Measurements from ENCODE around the gene NPAT. TPM values are rescaled to one million over a fixed set of nuclear protein-coding genes. Genes with fewer than 3 reads are reported as not detected.

NPAT gene
- total and polyA plus RNA-seq, 9 of the 15 experiments (the other 6 are each of a cell fraction or from before 2014, with no cell fraction given): 8.8 to 30.0 (median 22.1) TPM

DNA sequence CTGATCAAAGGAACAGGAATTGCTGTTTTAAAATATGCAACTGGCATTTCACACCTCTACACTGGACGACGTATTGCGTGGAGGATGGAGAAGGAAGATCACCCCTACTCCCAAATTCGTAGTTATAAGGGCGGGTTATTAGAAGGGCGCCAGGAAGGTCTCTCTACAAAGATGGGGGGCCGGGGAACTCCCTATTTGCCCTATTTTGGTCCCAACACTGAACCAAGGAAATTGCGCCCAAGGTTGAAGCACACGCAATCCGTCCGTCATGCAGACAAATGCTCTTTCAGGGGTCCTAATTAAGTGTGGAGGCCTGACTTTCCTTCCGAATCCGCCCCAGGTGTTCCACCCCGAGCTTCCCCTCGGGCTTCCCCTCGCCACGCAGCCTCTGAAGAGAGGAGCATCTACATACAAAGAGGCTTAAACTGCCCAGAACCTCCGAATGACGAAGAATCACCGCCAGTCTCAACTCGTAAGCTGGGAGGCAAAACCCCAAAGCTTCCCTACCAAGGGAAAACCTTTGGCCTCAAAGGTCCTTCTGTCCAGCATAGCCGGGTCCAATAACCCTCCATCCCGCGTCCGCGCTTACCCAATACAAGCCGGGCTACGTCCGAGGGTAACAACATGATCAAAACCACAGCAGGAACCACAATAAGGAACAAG, 396 bp downstream of the NPAT start (continued):
- TF ChIP-seq, protein P1, sequence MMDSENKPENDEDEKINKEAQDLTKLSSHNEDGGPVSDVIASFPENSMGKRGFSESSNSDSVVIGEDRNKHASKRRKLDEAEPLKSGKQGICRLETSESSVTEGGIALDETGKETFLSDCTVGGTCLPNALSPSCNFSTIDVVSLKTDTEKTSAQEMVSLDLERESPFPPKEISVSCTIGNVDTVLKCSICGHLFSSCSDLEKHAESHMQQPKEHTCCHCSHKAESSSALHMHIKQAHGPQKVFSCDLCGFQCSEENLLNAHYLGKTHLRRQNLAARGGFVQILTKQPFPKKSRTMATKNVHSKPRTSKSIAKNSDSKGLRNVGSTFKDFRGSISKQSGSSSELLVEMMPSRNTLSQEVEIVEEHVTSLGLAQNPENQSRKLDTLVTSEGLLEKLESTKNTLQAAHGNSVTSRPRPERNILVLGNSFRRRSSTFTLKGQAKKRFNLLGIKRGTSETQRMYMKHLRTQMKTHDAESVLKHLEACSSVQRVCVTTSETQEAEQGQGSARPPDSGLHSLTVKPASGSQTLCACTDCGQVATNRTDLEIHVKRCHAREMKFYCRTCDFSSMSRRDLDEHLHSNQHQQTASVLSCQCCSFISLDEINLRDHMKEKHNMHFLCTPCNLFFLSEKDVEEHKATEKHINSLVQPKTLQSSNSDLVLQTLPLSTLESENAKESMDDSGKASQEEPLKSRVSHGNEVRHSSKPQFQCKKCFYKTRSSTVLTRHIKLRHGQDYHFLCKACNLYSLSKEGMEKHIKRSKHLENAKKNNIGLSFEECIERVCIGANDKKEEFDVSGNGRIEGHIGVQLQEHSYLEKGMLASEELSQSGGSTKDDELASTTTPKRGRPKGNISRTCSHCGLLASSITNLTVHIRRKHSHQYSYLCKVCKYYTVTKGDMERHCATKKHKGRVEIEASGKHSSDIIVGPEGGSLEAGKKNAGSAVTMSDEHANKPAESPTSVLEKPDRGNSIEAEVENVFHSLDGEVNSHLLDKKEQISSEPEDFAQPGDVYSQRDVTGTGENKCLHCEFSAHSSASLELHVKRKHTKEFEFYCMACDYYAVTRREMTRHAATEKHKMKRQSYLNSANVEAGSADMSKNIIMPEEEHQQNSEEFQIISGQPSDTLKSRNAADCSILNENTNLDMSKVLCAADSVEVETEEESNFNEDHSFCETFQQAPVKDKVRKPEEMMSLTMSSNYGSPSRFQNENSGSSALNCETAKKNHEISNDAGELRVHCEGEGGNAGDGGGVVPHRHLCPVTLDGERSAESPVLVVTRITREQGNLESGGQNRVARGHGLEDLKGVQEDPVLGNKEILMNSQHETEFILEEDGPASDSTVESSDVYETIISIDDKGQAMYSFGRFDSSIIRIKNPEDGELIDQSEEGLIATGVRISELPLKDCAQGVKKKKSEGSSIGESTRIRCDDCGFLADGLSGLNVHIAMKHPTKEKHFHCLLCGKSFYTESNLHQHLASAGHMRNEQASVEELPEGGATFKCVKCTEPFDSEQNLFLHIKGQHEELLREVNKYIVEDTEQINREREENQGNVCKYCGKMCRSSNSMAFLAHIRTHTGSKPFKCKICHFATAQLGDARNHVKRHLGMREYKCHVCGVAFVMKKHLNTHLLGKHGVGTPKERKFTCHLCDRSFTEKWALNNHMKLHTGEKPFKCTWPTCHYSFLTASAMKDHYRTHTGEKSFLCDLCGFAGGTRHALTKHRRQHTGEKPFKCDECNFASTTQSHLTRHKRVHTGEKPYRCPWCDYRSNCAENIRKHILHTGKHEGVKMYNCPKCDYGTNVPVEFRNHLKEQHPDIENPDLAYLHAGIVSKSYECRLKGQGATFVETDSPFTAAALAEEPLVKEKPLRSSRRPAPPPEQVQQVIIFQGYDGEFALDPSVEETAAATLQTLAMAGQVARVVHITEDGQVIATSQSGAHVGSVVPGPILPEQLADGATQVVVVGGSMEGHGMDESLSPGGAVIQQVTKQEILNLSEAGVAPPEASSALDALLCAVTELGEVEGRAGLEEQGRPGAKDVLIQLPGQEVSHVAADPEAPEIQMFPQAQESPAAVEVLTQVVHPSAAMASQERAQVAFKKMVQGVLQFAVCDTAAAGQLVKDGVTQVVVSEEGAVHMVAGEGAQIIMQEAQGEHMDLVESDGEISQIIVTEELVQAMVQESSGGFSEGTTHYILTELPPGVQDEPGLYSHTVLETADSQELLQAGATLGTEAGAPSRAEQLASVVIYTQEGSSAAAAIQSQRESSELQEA (IDR thresholded peaks at IDR 0.05; ENCODE audit: low read depth): no peak
- no peak for TF ChIP-seq TEAD4 (IDR thresholded peaks at IDR 0.05; ENCODE audit: low read length)
- no peak for TF ChIP-seq TEAD4 (CRISPR knock-in tag; IDR thresholded peaks at IDR 0.05; ENCODE audit: borderline replicate concordance)
- peak; percentile 40; the same call in 1 of the 2 replicates for TF ChIP-seq TGIF2 (CRISPR knock-in tag; IDR thresholded peaks at IDR 0.05)
- peak; percentile 95; the same call in 1 of the 2 replicates for TF ChIP-seq KAT7 (CRISPR knock-in tag; IDR thresholded peaks at IDR 0.05; ENCODE audit: borderline replicate concordance)
- no peak for TF ChIP-seq HNRNPH1 (optimal IDR thresholded peaks at IDR 0.05; ENCODE audit: low read depth, low read length)
- TF ChIP-seq MXD1 (CRISPR knock-in tag; IDR thresholded peaks at IDR 0.05; ENCODE audit: borderline replicate concordance, poor library complexity, severe bottlenecking): no peak
- TF ChIP-seq ESRRA (IDR thresholded peaks at IDR 0.05; ENCODE audit: borderline replicate concordance, low read depth): peak; percentile 49; the same call in 1 of the 2 replicates
- TF ChIP-seq PRPF4 (IDR thresholded peaks at IDR 0.05; ENCODE audit: insufficient read depth, low read depth, low read length, poor library complexity, severe bottlenecking): no peak
- 0 out of 2 replicates have a peak, but pooled peaks have one; percentile 11 for TF ChIP-seq SMARCA4 (IDR thresholded peaks at IDR 0.05)
- no peak for TF ChIP-seq RBM34 (IDR thresholded peaks at IDR 0.05; ENCODE audit: borderline replicate concordance, insufficient read depth, low read length)
- TF ChIP-seq CBX3 (IDR thresholded peaks at IDR 0.05; ENCODE audit: borderline replicate concordance in 1 of 2, low read length in 2 of 2): no peak
- TF ChIP-seq TAF1 (IDR thresholded peaks at IDR 0.05; ENCODE audit: control insufficient read depth, extremely low read depth, insufficient read depth, low read length, severe bottlenecking): no peak
- no peak for TF ChIP-seq CBX8 (IDR thresholded peaks at IDR 0.05; ENCODE audit: borderline replicate concordance, extremely low read depth, low read depth, low read length, poor library complexity, severe bottlenecking)
- no peak for TF ChIP-seq GTF2F1 (IDR thresholded peaks at IDR 0.05; ENCODE audit: low read depth, low read length)
- TF ChIP-seq CBFA2T3 (IDR thresholded peaks at IDR 0.05): no peak
- peak; percentile 16; the same call in 1 of the 2 replicates for TF ChIP-seq CC2D1A (IDR thresholded peaks at IDR 0.05)
- TF ChIP-seq, protein P2, sequence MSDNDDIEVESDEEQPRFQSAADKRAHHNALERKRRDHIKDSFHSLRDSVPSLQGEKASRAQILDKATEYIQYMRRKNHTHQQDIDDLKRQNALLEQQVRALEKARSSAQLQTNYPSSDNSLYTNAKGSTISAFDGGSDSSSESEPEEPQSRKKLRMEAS (CRISPR knock-in tag; IDR thresholded peaks at IDR 0.05): no peak
- no peak for TF ChIP-seq HDGF (IDR thresholded peaks at IDR 0.05)

Measured in K562 (cell line).